ENCODE measurements around the gene FERMT3.

DNA sequence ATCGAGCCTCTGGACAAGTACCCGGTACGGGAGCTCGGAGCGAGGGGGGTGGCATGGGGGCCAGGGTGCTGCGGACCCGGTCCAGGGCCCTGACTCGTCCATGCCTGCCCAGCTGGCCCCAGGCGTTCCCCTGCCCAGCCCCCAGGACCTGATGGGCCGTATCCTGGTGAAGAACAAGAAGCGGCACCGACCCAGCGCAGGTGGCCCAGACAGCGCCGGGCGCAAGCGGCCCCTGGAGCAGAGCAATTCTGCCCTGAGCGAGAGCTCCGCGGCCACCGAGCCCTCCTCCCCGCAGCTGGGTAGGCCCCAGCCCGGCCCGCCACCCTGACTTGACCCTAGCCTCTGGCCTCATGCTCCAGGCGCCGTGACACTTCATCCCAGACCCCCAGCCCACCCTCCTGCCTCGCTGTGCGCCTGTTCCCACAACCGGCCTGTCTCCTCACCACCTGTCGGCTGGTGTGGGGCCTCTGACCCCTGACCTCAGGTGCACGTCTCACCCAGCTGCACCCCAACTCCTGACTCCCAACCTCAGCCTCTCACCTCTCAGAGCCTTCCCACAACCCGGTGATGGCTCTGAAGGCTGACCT lies 52.5 kb downstream of the FERMT3 start:
- no peak for TF ChIP-seq EZH2 (IDR thresholded peaks at IDR 0.05; ENCODE audit: low read length, missing control alignments)
- TF ChIP-seq, protein P1, sequence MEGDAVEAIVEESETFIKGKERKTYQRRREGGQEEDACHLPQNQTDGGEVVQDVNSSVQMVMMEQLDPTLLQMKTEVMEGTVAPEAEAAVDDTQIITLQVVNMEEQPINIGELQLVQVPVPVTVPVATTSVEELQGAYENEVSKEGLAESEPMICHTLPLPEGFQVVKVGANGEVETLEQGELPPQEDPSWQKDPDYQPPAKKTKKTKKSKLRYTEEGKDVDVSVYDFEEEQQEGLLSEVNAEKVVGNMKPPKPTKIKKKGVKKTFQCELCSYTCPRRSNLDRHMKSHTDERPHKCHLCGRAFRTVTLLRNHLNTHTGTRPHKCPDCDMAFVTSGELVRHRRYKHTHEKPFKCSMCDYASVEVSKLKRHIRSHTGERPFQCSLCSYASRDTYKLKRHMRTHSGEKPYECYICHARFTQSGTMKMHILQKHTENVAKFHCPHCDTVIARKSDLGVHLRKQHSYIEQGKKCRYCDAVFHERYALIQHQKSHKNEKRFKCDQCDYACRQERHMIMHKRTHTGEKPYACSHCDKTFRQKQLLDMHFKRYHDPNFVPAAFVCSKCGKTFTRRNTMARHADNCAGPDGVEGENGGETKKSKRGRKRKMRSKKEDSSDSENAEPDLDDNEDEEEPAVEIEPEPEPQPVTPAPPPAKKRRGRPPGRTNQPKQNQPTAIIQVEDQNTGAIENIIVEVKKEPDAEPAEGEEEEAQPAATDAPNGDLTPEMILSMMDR (conservative IDR thresholded peaks at IDR 0.05 in 1 of 2, IDR thresholded peaks at IDR 0.05 in 1 of 2; ENCODE audit: low read depth in 1 of 2, low read length in 2 of 2), result no peak

All from fibroblast of lung (primary cell).